HEK293T (cell line): ENCODE results near the gene CEBPG.

ENCODE experiments used
- ARNT ChIP-seq: fragments of 450-650 bp; IDR thresholded peaks from 2 replicates; pipeline ENCODE4 v1.6.1; 2017; ENCODE audit warnings: mild to moderate bottlenecking
- L3MBTL2 ChIP-seq: fragments of 450-650 bp; conservative IDR thresholded peaks from 2 replicates; pipeline ENCODE4 v1.6.1; 2016; ENCODE audit warnings: mild to moderate bottlenecking
- SP1 ChIP-seq: fragments of 450-650 bp; IDR thresholded peaks from 2 replicates; pipeline ENCODE4 v1.6.1; 2017

DNA sequence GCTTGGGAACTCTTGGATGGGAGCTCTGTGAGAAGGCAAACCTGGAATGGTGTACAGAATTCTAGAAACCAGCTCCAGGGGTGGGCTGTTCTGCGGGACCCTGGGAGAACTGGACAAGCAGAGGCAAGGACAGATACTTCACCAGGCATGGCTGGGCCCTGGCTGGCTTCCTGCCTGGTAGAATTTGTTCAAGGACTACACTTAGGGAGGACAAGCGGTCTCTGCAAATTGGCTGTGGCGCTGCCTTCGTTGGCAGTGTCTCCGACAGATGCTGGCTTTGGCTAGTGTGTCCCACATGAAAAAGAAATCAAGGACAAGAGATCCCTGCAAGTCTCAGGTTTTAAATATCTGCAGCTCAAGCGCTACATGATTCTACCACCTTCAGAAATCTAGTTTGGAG, 12.4 kb downstream of the CEBPG start:
- no peak for TF ChIP-seq SP1
- no peak for TF ChIP-seq L3MBTL2
- TF ChIP-seq ARNT = no peak
